ENCODE results near the gene PLEKHM3.

GRCh38 chr2:207891086-207891844, 134.1 kb downstream of the PLEKHM3 start:
- TF ChIP-seq CTCF (IDR thresholded peaks at IDR 0.05): no peak
- no peak for TF ChIP-seq TCF7L2 (IDR thresholded peaks at IDR 0.05; ENCODE audit: low read depth, low read length)
- TF ChIP-seq POLR2AphosphoS5 (IDR thresholded peaks at IDR 0.05; ENCODE audit: low read depth, low read length): no peak

All from Panc1 (cell line).